Activated CD4-positive, alpha-beta T cell treated with anti-CD3 and anti-CD28 coated beads, Interleukin-2, amount 10 ng/mL, durations not matched to agents 7 days and 5 days (primary cell): Measurements from ENCODE around the gene GALNTL6. TPM values are rescaled to one million over a fixed set of nuclear protein-coding genes. Genes with fewer than 3 reads are reported as not detected.

Source experiments
- CTCF ChIA-PET: fragments of 350-600 bp; sonication (Branson Sonifier 250); formaldehyde crosslinking; loops from one replicate; lab custom pipeline; 2021; ENCODE audit warnings: antibody characterized with exemption; lab: Charles Lee
- POLR2A ChIA-PET: fragments of 350-600 bp; sonication (Branson Sonifier 250); formaldehyde crosslinking; loops from one replicate; lab custom pipeline; 2021; ENCODE audit warnings: antibody characterized with exemption; lab: Charles Lee
- DNase-seq: peaks from one replicate; pipeline ENCODE4 v3.0.0-alpha.2; 2020
- H3K27ac Mint-ChIP-seq: one replicate; pipeline ENCODE4 v1.8.0; 2021; ENCODE audit warnings: mild to moderate bottlenecking, moderate library complexity, mixed read lengths
- H3K27me3 Mint-ChIP-seq: one replicate; pipeline ENCODE4 v1.8.0; 2021; ENCODE audit warnings: mixed read lengths
- H3K36me3 Mint-ChIP-seq: one replicate; pipeline ENCODE4 v1.8.0; 2021; ENCODE audit warnings: low read depth, mixed read lengths
- H3K4me1 Mint-ChIP-seq: one replicate; pipeline ENCODE4 v1.8.0; 2021; ENCODE audit warnings: mixed read lengths
- H3K4me3 Mint-ChIP-seq: one replicate; pipeline ENCODE4 v1.8.0; 2021; ENCODE audit warnings: mild to moderate bottlenecking, moderate library complexity, mixed read lengths
- H3K9me3 Mint-ChIP-seq: one replicate; pipeline ENCODE4 v1.8.0; 2021; ENCODE audit warnings: mixed read lengths
- total RNA-seq, 2 experiments: library from RNA; stranded (reverse); gene quantifications; one replicate each; pipeline ENCODE4 v1.2.3, GENCODE V29; 2021

GALNTL6 gene
- total RNA-seq, 2 experiments from 2014 or later, result not detected

- H3K27ac Mint-ChIP-seq, result no peak overlapping the region
These were observed 542.8 kb downstream of the GALNTL6 start for GRCh38 chr4:172356016-172356415.

GRCh38 chr4:172357006-172357540 is 543.9 kb downstream of the GALNTL6 start:
- ChIA-PET POLR2A (no interaction called here), CTCF (no interaction called here)
- no peaks in the 10 kb centered on the region for H3K27me3 Mint-ChIP-seq
- H3K36me3 Mint-ChIP-seq, result no peaks in the 10 kb centered on the region
- no peak overlapping the region for H3K27ac Mint-ChIP-seq
- no peaks in the 10 kb centered on the region for H3K9me3 Mint-ChIP-seq
- no peak overlapping the region for H3K4me3 Mint-ChIP-seq
- H3K4me1 Mint-ChIP-seq, result no peaks in the 10 kb centered on the region
- no peak for DNase-seq

More at GRCh38 chr4:172356016-172356415, 542.8 kb downstream of the GALNTL6 start:
- Mint-ChIP-seq H3K36me3 (no peaks in the 10 kb centered on the region), H3K4me3 (no peak overlapping the region), H3K9me3 (no peaks in the 10 kb centered on the region), H3K27me3 (no peaks in the 10 kb centered on the region), H3K4me1 (no peaks in the 10 kb centered on the region)
- CTCF ChIA-PET, result no interaction called here
- no peak for DNase-seq
- POLR2A ChIA-PET, result no interaction called here

GRCh38 chr4:172362569-172362968 is 549.4 kb downstream of the GALNTL6 start:
- H3K9me3 Mint-ChIP-seq, result no peaks in the 10 kb centered on the region
- ChIA-PET CTCF (no interaction called here), POLR2A (no interaction called here)
- H3K36me3 Mint-ChIP-seq, result no peaks in the 10 kb centered on the region
- H3K4me1 Mint-ChIP-seq, result no peaks in the 10 kb centered on the region
- DNase-seq, result no peak
- no peak overlapping the region for H3K4me3 Mint-ChIP-seq
- H3K27ac Mint-ChIP-seq, result no peak overlapping the region
- H3K27me3 Mint-ChIP-seq, result no peaks in the 10 kb centered on the region

- Mint-ChIP-seq H3K27ac (no peak overlapping the region), H3K9me3 (peaks cover 4% of the 10 kb centered on the region), H3K4me3 (no peak overlapping the region), H3K27me3 (no peaks in the 10 kb centered on the region), H3K36me3 (no peaks in the 10 kb centered on the region), H3K4me1 (no peaks in the 10 kb centered on the region)
- no peak for DNase-seq
- ChIA-PET POLR2A (no interaction called here), CTCF (no interaction called here)
These were observed 556.3 kb downstream of the GALNTL6 start for GRCh38 chr4:172369471-172369959.

- peaks cover 5% of the 10 kb centered on the region for H3K9me3 Mint-ChIP-seq
- H3K4me1 Mint-ChIP-seq, result no peaks in the 10 kb centered on the region
- H3K36me3 Mint-ChIP-seq, result no peaks in the 10 kb centered on the region
- H3K27ac Mint-ChIP-seq, result no peak overlapping the region
- H3K4me3 Mint-ChIP-seq, result no peak overlapping the region
- no peaks in the 10 kb centered on the region for H3K27me3 Mint-ChIP-seq
- DNase-seq, result no peak
- POLR2A ChIA-PET, result no interaction called here
- CTCF ChIA-PET, result no interaction called here
These were observed 564.4 kb downstream of the GALNTL6 start for GRCh38 chr4:172377486-172378140.

GRCh38 chr4:172379834-172380233 is 566.6 kb downstream of the GALNTL6 start:
- CTCF ChIA-PET, result no interaction called here
- Mint-ChIP-seq H3K27ac (no peak overlapping the region), H3K9me3 (peaks cover 5% of the 10 kb centered on the region), H3K4me1 (no peaks in the 10 kb centered on the region), H3K36me3 (no peaks in the 10 kb centered on the region), H3K4me3 (no peak overlapping the region), H3K27me3 (no peaks in the 10 kb centered on the region)
- no peak for DNase-seq
- POLR2A ChIA-PET, result no interaction called here

GRCh38 chr4:172390331-172390730 is 577.1 kb downstream of the GALNTL6 start:
- ChIA-PET CTCF (no interaction called here), POLR2A (no interaction called here)
- H3K27ac Mint-ChIP-seq, result no peak overlapping the region
- no peak for DNase-seq
- H3K4me3 Mint-ChIP-seq, result no peak overlapping the region
- no peaks in the 10 kb centered on the region for H3K36me3 Mint-ChIP-seq
- no peaks in the 10 kb centered on the region for H3K4me1 Mint-ChIP-seq
- H3K9me3 Mint-ChIP-seq, result peaks cover 3% of the 10 kb centered on the region
- H3K27me3 Mint-ChIP-seq, result no peaks in the 10 kb centered on the region

- Mint-ChIP-seq H3K4me1 (no peaks in the 10 kb centered on the region), H3K27me3 (no peaks in the 10 kb centered on the region), H3K9me3 (no peaks in the 10 kb centered on the region), H3K36me3 (no peaks in the 10 kb centered on the region), H3K4me3 (no peak overlapping the region), H3K27ac (no peak overlapping the region)
- no peak for DNase-seq
- CTCF ChIA-PET, result no interaction called here
- POLR2A ChIA-PET, result no interaction called here
These were observed 579.5 kb downstream of the GALNTL6 start for GRCh38 chr4:172392741-172393140.

- POLR2A ChIA-PET, result no interaction called here
- H3K27me3 Mint-ChIP-seq, result no peaks in the 10 kb centered on the region
- no peaks in the 10 kb centered on the region for H3K36me3 Mint-ChIP-seq
- no peak for DNase-seq
- H3K27ac Mint-ChIP-seq, result no peak overlapping the region
- no peaks in the 10 kb centered on the region for H3K9me3 Mint-ChIP-seq
- H3K4me3 Mint-ChIP-seq, result no peak overlapping the region
- CTCF ChIA-PET, result no interaction called here
- no peaks in the 10 kb centered on the region for H3K4me1 Mint-ChIP-seq
These were observed 580.0 kb downstream of the GALNTL6 start for GRCh38 chr4:172393220-172393619.

- no peak overlapping the region for H3K27ac Mint-ChIP-seq
- H3K9me3 Mint-ChIP-seq, result no peaks in the 10 kb centered on the region
- H3K36me3 Mint-ChIP-seq, result no peaks in the 10 kb centered on the region
- POLR2A ChIA-PET, result no interaction called here
- no peak for DNase-seq
- H3K4me1 Mint-ChIP-seq, result no peaks in the 10 kb centered on the region
- CTCF ChIA-PET, result no interaction called here
- no peaks in the 10 kb centered on the region for H3K27me3 Mint-ChIP-seq
- H3K4me3 Mint-ChIP-seq, result no peak overlapping the region
These were observed 591.5 kb downstream of the GALNTL6 start for GRCh38 chr4:172404676-172405075.

- ChIA-PET POLR2A (no interaction called here), CTCF (no interaction called here)
- Mint-ChIP-seq H3K36me3 (no peaks in the 10 kb centered on the region), H3K4me3 (no peak overlapping the region), H3K27ac (no peak overlapping the region), H3K9me3 (no peaks in the 10 kb centered on the region), H3K4me1 (no peaks in the 10 kb centered on the region), H3K27me3 (no peaks in the 10 kb centered on the region)
- DNase-seq, result no peak
These were observed 597.2 kb downstream of the GALNTL6 start for GRCh38 chr4:172410363-172410762.

- ChIA-PET POLR2A (no interaction called here), CTCF (no interaction called here)
- Mint-ChIP-seq H3K27me3 (no peaks in the 10 kb centered on the region), H3K9me3 (no peaks in the 10 kb centered on the region), H3K4me3 (no peak overlapping the region), H3K27ac (no peak overlapping the region), H3K4me1 (no peaks in the 10 kb centered on the region), H3K36me3 (no peaks in the 10 kb centered on the region)
- DNase-seq, result no peak
These were observed 597.9 kb downstream of the GALNTL6 start for GRCh38 chr4:172411149-172411548.

- H3K36me3 Mint-ChIP-seq, result no peaks in the 10 kb centered on the region
- no peaks in the 10 kb centered on the region for H3K27me3 Mint-ChIP-seq
- no peak for DNase-seq
- CTCF ChIA-PET, result no interaction called here
- no peak overlapping the region for H3K27ac Mint-ChIP-seq
- H3K9me3 Mint-ChIP-seq, result no peaks in the 10 kb centered on the region
- H3K4me1 Mint-ChIP-seq, result no peaks in the 10 kb centered on the region
- POLR2A ChIA-PET, result no interaction called here
- no peak overlapping the region for H3K4me3 Mint-ChIP-seq
These were observed 599.8 kb downstream of the GALNTL6 start for GRCh38 chr4:172412851-172413580.
